OCI-LY3 (cell line): ENCODE data around the gene ARHGEF2.

Experiments used
- CTCF ChIP-seq: fragments of 200-600, 300-600 bp; sonication (generic); IDR thresholded peaks from 2 replicates; pipeline ENCODE4 v1.5.1; 2014; ENCODE audit warnings: antibody characterized with exemption, low read length, low read depth
- EZH2phosphoT487 ChIP-seq: fragments of 200-600 bp; shearing (Covaris generic); IDR thresholded peaks from 2 replicates; pipeline ENCODE4 v1.6.1; 2018; ENCODE audit warnings: antibody characterized with exemption, mixed run types, low read depth

- TF ChIP-seq CTCF (no peak), EZH2phosphoT487 (no peak)
Observed at GRCh38 chr1:155999964-156000363, 21.6 kb upstream of the ARHGEF2 start.
